Keratinocyte (primary cell): Measurements from ENCODE around the gene PCDHGA10.

Experiments used
- EZH2 ChIP-seq: IDR thresholded peaks from one replicate; pipeline ENCODE4 v1.6.1; 2012; ENCODE audit warnings: inconsistent platforms, mild to moderate bottlenecking, low read length, moderate library complexity
- TF ChIP-seq, protein P1 (sequence below), 3 experiments: IDR thresholded peaks in 1 of 3; conservative IDR thresholded peaks in 1 of 3; optimal IDR thresholded peaks in 1 of 3; 2 replicates in 2 of 3; 3 replicates in 1 of 3; pipeline versions ENCODE3 to v1.5.1; 2011; ENCODE audit warnings: low read length in 3 of 3, mild to moderate bottlenecking in 3 of 3, moderate library complexity in 2 of 3, control low read depth in 1 of 3, inconsistent platforms in 1 of 3; ENCODE audit not compliant: insufficient read depth in 2 of 3; ENCODE audit errors: extremely low read depth in 1 of 3

DNA sequence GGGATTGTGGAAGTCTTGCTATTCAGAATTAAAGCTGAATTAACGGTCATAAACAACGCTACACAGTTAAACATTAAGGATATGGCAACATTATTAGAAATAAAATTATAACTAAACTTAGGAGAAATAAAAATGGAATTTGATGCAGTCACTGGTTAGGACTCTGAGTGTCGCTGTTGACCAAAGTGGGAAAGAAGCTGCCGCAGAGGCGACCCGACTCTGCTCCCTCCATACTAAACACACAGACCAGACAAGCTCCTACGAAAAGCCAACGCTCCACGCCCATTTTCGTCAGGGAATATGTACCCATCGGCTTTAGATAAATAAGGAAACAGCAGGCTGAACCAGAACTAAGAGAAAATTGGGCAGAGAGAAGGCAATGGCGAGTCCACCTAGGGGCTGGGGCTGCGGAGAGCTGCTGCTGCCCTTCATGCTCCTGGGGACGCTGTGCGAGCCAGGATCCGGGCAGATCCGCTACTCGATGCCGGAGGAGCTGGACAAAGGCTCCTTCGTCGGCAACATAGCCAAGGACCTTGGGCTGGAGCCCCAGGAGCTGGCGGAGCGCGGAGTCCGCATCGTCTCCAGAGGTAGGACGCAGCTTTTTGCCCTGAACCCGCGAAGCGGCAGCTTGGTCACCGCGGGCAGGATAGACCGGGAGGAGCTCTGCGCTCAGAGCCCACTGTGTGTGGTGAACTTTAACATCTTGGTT, 48.7 kb upstream of the PCDHGA10 start, which contains the start of gene PCDHGA5:
- TF ChIP-seq, protein P1, sequence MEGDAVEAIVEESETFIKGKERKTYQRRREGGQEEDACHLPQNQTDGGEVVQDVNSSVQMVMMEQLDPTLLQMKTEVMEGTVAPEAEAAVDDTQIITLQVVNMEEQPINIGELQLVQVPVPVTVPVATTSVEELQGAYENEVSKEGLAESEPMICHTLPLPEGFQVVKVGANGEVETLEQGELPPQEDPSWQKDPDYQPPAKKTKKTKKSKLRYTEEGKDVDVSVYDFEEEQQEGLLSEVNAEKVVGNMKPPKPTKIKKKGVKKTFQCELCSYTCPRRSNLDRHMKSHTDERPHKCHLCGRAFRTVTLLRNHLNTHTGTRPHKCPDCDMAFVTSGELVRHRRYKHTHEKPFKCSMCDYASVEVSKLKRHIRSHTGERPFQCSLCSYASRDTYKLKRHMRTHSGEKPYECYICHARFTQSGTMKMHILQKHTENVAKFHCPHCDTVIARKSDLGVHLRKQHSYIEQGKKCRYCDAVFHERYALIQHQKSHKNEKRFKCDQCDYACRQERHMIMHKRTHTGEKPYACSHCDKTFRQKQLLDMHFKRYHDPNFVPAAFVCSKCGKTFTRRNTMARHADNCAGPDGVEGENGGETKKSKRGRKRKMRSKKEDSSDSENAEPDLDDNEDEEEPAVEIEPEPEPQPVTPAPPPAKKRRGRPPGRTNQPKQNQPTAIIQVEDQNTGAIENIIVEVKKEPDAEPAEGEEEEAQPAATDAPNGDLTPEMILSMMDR (optimal IDR thresholded peaks at IDR 0.05 in 1 of 3, IDR thresholded peaks at IDR 0.05 in 1 of 3, conservative IDR thresholded peaks at IDR 0.05 in 1 of 3; ENCODE audit: extremely low read depth in 1 of 3, insufficient read depth in 2 of 3, low read length in 3 of 3), result no peak
- no peak for TF ChIP-seq EZH2
